ENCODE results near the gene PSME1.

PSME1 gene

GRCh38 chr14:24160499-24160849 is 24.5 kb downstream of the PSME1 start:
- TF ChIP-seq CTCF (IDR thresholded peaks at IDR 0.05; ENCODE audit: extremely low read depth, missing control alignments), result no peak
- no peak for DNase-seq (ENCODE audit: low spot score)

- DNase-seq (ENCODE audit: low spot score), result peak; percentile 92
- TF ChIP-seq CTCF (IDR thresholded peaks at IDR 0.05; ENCODE audit: extremely low read depth, missing control alignments), result peak; percentile 91
Observed at GRCh38 chr14:24160850-24161804, 25.1 kb downstream of the PSME1 start, which contains the start of gene IRF9. TSS of gene IRF9 (plus strand) at chr14:24161265. CDS start at chr14:24162145, 880 bp downstream.

GRCh38 chr14:24162093-24162492 is 26.1 kb downstream of the PSME1 start:
- TF ChIP-seq CTCF (IDR thresholded peaks at IDR 0.05; ENCODE audit: extremely low read depth, missing control alignments), result no peak
- no peak for DNase-seq (ENCODE audit: low spot score)

DNA sequence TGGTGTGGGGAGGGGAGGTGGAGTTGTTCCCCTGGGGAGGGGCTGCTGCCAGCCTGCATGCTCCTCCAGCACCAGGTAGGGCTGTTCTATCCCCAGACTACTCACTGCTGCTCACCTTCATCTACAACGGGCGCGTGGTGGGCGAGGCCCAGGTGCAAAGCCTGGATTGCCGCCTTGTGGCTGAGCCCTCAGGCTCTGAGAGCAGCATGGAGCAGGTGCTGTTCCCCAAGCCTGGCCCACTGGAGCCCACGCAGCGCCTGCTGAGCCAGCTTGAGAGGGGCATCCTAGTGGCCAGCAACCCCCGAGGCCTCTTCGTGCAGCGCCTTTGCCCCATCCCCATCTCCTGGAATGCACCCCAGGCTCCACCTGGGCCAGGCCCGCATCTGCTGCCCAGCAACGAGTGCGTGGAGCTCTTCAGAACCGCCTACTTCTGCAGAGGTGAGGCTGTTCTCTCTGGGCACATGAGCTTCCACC is 28.6 kb downstream of the PSME1 start:
- no peak for TF ChIP-seq CTCF (IDR thresholded peaks at IDR 0.05; ENCODE audit: extremely low read depth, missing control alignments)
- DNase-seq (ENCODE audit: low spot score), result no peak

- DNase-seq (ENCODE audit: low spot score), result no peak
- TF ChIP-seq CTCF (IDR thresholded peaks at IDR 0.05; ENCODE audit: extremely low read depth, missing control alignments), result no peak
Observed at GRCh38 chr14:24165785-24166184, 29.8 kb downstream of the PSME1 start.

DNA sequence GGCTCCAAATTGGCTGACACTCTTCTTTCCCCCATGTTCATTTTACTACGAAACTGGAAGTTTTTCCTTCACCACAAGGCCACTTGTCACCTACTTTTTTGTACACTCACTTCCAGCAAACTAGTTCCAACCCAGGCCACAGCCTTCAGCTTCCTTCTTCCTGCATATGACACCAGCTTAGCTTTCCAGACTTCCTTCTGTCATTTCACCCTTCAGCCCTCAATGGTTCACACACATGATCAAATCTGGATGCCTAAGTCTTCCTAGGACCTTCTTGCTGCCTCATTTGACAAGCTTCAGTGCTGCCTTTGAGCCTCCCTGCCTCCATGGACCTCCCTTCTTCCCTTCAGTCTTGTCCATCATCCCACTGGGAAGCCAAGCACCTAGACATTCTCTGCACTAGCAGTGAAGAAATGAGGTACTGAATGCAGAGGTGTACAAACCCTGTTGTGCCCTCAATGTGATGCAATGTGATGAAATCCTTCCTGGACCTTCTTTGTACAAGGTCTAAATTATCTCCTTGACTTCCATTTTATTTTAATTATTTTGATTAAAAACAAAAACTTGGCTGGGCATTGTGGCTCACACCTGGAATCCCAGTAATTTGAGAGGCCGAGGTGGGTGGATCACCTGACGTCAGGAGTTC is 31.6 kb downstream of the PSME1 start:
- DNase-seq (ENCODE audit: low spot score), result no peak
- TF ChIP-seq CTCF (IDR thresholded peaks at IDR 0.05; ENCODE audit: extremely low read depth, missing control alignments), result no peak

Measured in GM20000 (cell line).